Stimulated activated CD4-positive, alpha-beta T cell treated with anti-CD3 and anti-CD28 coated beads, Interleukin-1b, Interleukin-23, amount 100 ng/mL, for 1 hour (primary cell): Measurements from ENCODE around the gene DEPDC7.
"Not testable (repeated sequence)": the region's sequence is repeated elsewhere in the genome, so short reads cannot be mapped to it uniquely, and the experiment has no call there.

Source experiments
- DNase-seq, 2 donors: peaks; one replicate each; pipeline ENCODE4 v3.0.0-alpha.2; 2020; ENCODE audit warnings: low read depth in 2 of 2

The DEPDC7 gene

GRCh38 chr11:33025339-33025722 is 9.7 kb downstream of the DEPDC7 start:
- DNase-seq, result no peak

GRCh38 chr11:33027233-33027632 is 11.6 kb downstream of the DEPDC7 start:
- DNase-seq, result no peak

GRCh38 chr11:33027846-33028536 is 12.3 kb downstream of the DEPDC7 start:
- no peak for DNase-seq

- no peak for DNase-seq
These were observed 12.8 kb downstream of the DEPDC7 start for GRCh38 chr11:33028537-33028914.

GRCh38 chr11:33029218-33029617 is 13.5 kb downstream of the DEPDC7 start:
- DNase-seq, result not testable (repeated sequence)

- DNase-seq, result no peak
These were observed 17.8 kb downstream of the DEPDC7 start for GRCh38 chr11:33033493-33033892.

GRCh38 chr11:33035011-33035410 is 19.3 kb downstream of the DEPDC7 start:
- DNase-seq, result no peak

GRCh38 chr11:33039274-33040032 is 23.8 kb downstream of the DEPDC7 start, which contains the start of gene TCP11L1:
TCP11L1 (plus strand) TSS chr11:33039572; CDS start chr11:33043774, 4,202 bp downstream.
- peak in 1 of 2 donors; percentile 50 for DNase-seq

GRCh38 chr11:33040033-33040861 is 24.6 kb downstream of the DEPDC7 start:
- no peak for DNase-seq

- no peak for DNase-seq
These were observed 25.3 kb downstream of the DEPDC7 start for GRCh38 chr11:33040862-33041453.

- no peak for DNase-seq
These were observed 27.6 kb downstream of the DEPDC7 start for GRCh38 chr11:33043221-33043830.

GRCh38 chr11:33044285-33044756 is 28.6 kb downstream of the DEPDC7 start:
- no peak for DNase-seq

GRCh38 chr11:33045551-33046255 is 30.0 kb downstream of the DEPDC7 start:
- no peak for DNase-seq

- not testable (repeated sequence) for DNase-seq
These were observed 33.0 kb downstream of the DEPDC7 start for GRCh38 chr11:33048701-33049100.

GRCh38 chr11:33049565-33050408 is 34.1 kb downstream of the DEPDC7 start:
- not testable (repeated sequence) for DNase-seq

GRCh38 chr11:33052231-33052630 is 36.6 kb downstream of the DEPDC7 start:
- DNase-seq, result no peak

- no peak for DNase-seq
These were observed 39.7 kb downstream of the DEPDC7 start for GRCh38 chr11:33055375-33055774.

GRCh38 chr11:33057284-33057683 is 41.6 kb downstream of the DEPDC7 start:
- DNase-seq, result no peak

- no peak for DNase-seq
These were observed 43.8 kb downstream of the DEPDC7 start for GRCh38 chr11:33059331-33060007.
